ENCODE results near the gene RIMBP2.

DNA sequence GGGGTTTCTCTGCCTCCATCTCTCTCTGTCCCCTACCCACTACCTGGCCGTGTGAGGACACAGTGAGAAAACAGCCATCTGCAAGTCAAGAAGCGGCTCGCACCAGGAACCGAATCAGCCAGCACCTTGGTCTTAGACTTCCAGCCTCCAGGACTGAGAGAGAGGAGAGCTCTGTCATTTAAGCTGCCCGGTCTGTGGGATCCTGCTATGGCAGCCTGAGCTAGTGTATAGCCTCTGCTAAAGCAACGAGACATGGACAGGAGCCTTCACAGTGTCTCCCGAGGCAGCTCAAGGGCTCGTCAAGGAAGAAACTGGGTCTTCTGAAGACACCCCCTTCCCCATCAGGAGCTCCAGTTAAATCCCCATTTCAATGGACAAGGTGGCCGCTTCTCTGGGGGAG, 192.9 kb downstream of the RIMBP2 start:
- TF ChIP-seq CTCF (conservative IDR thresholded peaks at IDR 0.05 in 1 of 2, IDR thresholded peaks at IDR 0.05 in 1 of 2; ENCODE audit: extremely low read depth in 1 of 2, insufficient read depth in 1 of 2, low read depth in 1 of 2, low read length in 2 of 2), result no peak
- no peak for TF ChIP-seq EZH2 (IDR thresholded peaks at IDR 0.05; ENCODE audit: borderline replicate concordance, low read length)
